Lower leg skin (tissue), 3 donors: Measurements from ENCODE around the gene FEZ2.

Experiments
- CTCF ChIP-seq, 3 donors: fragments of 450-650 bp; IDR thresholded peaks; one replicate each; pipeline ENCODE4 v1.5.1; 2016; ENCODE audit warnings: antibody characterized with exemption in 3 of 3, mild to moderate bottlenecking in 3 of 3, moderate library complexity in 2 of 3
- POLR2A ChIP-seq, 2 donors: fragments of 450-650 bp; IDR thresholded peaks; one replicate each; pipeline ENCODE4 v1.6.1; 2016 to 2017; ENCODE audit warnings: antibody characterized with exemption in 2 of 2, mild to moderate bottlenecking in 1 of 2, moderate library complexity in 1 of 2

DNA sequence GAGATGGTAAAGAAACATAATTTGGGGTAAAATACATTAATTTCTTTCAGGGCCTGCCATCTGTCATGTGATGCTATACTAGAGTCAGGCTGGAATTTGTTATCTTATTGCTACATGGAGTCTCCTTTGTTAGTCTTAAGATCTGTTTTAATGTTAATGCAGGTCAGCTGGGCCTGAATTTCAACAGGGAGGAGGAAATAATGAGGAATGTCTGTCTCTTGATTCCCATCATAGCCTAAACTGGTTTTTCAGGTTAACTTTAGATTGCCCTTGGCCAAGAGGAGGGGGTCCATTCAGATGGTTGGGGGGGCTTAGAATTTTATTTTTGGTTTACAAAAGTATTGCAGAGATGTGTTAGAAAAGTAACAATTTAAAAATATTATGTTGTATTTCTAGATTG, 19.0 kb upstream of the FEZ2 start:
- TF ChIP-seq CTCF (IDR thresholded peaks at IDR 0.05) (no peak), POLR2A (IDR thresholded peaks at IDR 0.05) (no peak)
